Type B pancreatic cell (in vitro differentiated cells): ENCODE measurements around the gene DBX1. TPM values are rescaled to one million over a fixed set of nuclear protein-coding genes. Genes with fewer than 3 reads are reported as not detected.

Experiments used
- DNase-seq: peaks from one replicate; pipeline ENCODE4 v3.0.0; 2021; ENCODE audit warnings: mixed read lengths; ENCODE audit not compliant: unreplicated experiment; ENCODE audit errors: extremely low spot score
- H3K27ac Mint-ChIP-seq: 2 replicates; pipeline ENCODE4 v1.8.0; 2021; ENCODE audit warnings: mild to moderate bottlenecking, mixed read lengths
- H3K27me3 Mint-ChIP-seq: 2 replicates; pipeline ENCODE4 v1.8.0; 2021; ENCODE audit warnings: mixed read lengths
- H3K36me3 Mint-ChIP-seq: 2 replicates; pipeline ENCODE4 v1.8.0; 2021; ENCODE audit warnings: mixed read lengths
- H3K4me1 Mint-ChIP-seq: one replicate; pipeline ENCODE4 v1.8.0; 2021; ENCODE audit warnings: mixed read lengths; ENCODE audit not compliant: unreplicated experiment
- H3K4me3 Mint-ChIP-seq: 2 replicates; pipeline ENCODE4 v1.8.0; 2021; ENCODE audit warnings: mild to moderate bottlenecking, mixed read lengths
- H3K9me3 Mint-ChIP-seq: 2 replicates; pipeline ENCODE4 v1.8.0; 2021; ENCODE audit warnings: mixed read lengths
- total RNA-seq: library from RNA; stranded (reverse); gene quantifications from 2 replicates; pipeline ENCODE4 v1.2.1, GENCODE V29; 2021; ENCODE audit warnings: low replicate concordance
- TF ChIP-seq, protein P1 (sequence below): fragments of 200-600 bp; sonication (generic); conservative IDR thresholded peaks from 2 replicates; pipeline ENCODE4 v1.5.0; 2021; ENCODE audit warnings: antibody characterized with exemption, mild to moderate bottlenecking

Gene DBX1
- total RNA-seq, 1 donor from 2014 or later = 0.36 TPM

DNA sequence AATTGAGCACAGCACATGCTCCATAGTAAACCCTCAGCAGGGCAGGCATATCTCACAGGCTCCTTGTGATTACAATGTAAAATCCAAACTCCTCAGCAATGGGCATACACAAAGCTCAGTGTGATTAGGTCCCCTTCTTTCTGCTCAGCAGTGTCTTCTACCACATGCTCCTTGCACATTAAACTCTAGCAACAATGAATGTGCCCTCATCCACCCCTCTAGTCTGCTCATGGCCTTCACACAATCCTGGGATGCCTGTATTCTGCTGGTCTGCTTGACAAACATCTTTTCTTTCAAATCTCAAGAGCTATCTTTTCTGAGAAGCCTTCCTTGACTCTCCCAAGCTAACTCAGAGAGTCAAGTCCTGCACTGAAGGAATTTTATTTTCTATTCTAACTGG lies 32.4 kb upstream of the DBX1 start:
- H3K36me3 Mint-ChIP-seq = no peaks in the 10 kb centered on the region
- peaks cover 37% of the 10 kb centered on the region for H3K27me3 Mint-ChIP-seq
- peaks cover 8% of the 10 kb centered on the region for H3K4me1 Mint-ChIP-seq

DNA sequence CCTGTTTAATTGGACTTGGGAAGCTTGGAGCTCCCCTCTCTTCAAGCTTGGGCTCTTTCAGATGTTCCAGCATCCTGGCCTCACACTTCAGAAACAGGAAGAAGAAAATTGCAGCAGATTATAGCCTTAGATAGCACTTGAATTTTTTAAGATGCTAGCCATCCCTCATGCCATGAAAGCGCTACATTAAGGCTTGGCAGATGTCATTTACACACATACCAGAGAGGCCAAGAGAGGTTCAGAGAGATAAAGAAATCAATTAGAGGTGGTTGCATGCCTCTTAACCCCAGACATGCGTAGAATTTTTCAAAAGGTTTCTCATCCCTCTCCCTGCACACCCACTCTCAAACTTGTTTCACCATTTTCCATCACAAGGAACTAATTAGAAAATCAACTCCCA lies 31.9 kb upstream of the DBX1 start:
- DNase-seq = no peak
- no peaks in the 10 kb centered on the region for H3K36me3 Mint-ChIP-seq
- peaks cover 35% of the 10 kb centered on the region for H3K27me3 Mint-ChIP-seq
- no peak overlapping the region for H3K27ac Mint-ChIP-seq
- H3K4me3 Mint-ChIP-seq = no peak overlapping the region
- no peaks in the 10 kb centered on the region for H3K9me3 Mint-ChIP-seq
- peaks cover 8% of the 10 kb centered on the region for H3K4me1 Mint-ChIP-seq
- TF ChIP-seq, protein P1, sequence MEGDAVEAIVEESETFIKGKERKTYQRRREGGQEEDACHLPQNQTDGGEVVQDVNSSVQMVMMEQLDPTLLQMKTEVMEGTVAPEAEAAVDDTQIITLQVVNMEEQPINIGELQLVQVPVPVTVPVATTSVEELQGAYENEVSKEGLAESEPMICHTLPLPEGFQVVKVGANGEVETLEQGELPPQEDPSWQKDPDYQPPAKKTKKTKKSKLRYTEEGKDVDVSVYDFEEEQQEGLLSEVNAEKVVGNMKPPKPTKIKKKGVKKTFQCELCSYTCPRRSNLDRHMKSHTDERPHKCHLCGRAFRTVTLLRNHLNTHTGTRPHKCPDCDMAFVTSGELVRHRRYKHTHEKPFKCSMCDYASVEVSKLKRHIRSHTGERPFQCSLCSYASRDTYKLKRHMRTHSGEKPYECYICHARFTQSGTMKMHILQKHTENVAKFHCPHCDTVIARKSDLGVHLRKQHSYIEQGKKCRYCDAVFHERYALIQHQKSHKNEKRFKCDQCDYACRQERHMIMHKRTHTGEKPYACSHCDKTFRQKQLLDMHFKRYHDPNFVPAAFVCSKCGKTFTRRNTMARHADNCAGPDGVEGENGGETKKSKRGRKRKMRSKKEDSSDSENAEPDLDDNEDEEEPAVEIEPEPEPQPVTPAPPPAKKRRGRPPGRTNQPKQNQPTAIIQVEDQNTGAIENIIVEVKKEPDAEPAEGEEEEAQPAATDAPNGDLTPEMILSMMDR = no peak

More for the DNA sequence above, 32.4 kb upstream of the DBX1 start:
- no peak overlapping the region for H3K27ac Mint-ChIP-seq
- H3K4me3 Mint-ChIP-seq = no peak overlapping the region
- TF ChIP-seq, protein P1 = no peak
- no peak for DNase-seq
- H3K9me3 Mint-ChIP-seq = no peaks in the 10 kb centered on the region

DNA sequence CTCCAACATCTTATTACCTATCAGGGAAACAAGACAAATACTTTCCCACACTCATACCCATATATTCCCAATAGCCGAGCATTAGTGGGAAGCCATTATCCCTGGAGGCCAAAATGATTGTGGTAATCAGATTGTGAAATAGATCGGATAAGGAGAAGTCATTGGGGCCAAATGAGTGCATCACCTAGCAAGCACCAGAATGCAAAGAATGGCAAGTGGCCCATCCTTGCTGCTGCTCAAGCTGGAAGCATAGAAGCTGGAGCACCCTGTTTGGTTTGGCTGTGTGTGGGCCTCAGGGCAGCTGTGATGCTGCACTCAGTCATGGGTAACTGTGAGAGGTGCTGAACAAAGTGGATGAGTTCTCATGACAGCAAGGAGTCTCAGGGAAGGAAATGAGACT lies 18.7 kb upstream of the DBX1 start:
- no peak overlapping the region for H3K27ac Mint-ChIP-seq
- no peak overlapping the region for H3K4me3 Mint-ChIP-seq
- no peak for DNase-seq
- no peaks in the 10 kb centered on the region for H3K9me3 Mint-ChIP-seq
- no peaks in the 10 kb centered on the region for H3K36me3 Mint-ChIP-seq
- H3K27me3 Mint-ChIP-seq = peaks cover 67% of the 10 kb centered on the region
- TF ChIP-seq, protein P1 = no peak
- no peaks in the 10 kb centered on the region for H3K4me1 Mint-ChIP-seq

DNA sequence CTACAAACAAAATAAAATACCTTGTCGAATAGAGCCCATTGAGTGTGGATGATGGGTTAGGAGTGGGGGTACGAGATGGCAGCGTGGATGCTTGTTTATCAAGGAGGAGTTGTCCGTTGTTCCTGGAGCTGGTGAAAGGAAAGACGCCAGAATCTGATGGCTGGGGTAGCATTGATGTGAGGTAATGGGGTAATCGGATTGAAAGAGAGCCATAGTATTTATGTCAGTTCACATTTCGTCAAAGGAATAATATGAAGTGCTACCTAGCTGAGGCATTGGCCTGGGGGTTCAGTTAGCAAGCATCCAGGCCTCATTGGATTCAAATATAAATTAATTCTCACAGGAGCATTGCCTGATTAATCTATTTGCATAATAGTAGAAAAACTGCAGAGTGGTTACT lies 16.9 kb upstream of the DBX1 start:
- H3K9me3 Mint-ChIP-seq = no peaks in the 10 kb centered on the region
- H3K27me3 Mint-ChIP-seq = peaks cover 77% of the 10 kb centered on the region
- TF ChIP-seq, protein P1 = no peak
- no peak overlapping the region for H3K4me3 Mint-ChIP-seq
- no peak for DNase-seq
- H3K27ac Mint-ChIP-seq = no peak overlapping the region
- H3K4me1 Mint-ChIP-seq = no peaks in the 10 kb centered on the region
- no peaks in the 10 kb centered on the region for H3K36me3 Mint-ChIP-seq

DNA sequence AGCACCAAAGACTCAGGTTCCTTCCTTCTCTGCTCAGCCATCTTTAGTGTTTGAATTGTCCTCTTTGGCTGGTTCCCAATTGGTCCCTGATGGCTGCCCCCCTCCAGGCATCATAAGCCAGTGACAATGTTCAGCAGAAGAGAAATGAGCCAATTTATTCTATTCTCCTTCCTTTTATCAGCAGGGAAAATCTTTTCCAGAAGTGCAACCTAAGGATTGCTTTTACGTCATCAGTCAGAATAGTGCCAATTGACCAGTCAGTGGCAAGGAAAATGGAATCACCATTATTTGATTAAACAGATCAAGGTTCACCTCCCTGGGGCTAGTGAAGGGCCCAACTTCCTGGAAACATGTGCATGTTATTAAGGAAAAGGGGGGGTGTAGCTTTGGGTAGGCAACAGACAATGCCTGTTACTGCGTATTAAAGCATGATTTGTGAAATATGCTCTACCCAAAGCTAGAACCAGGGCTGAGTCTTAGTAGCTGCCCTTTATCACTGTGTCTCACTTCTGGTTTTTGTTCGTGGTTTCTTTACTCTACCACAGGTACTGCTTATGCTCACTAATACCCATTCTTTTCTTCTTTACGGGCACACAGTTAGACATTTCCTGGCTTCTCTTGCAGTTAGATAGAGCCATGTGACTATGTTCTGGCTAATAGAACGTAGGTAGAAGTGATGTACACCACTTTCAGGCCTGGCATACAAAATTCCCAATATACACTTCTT lies 12.6 kb upstream of the DBX1 start:
- Mint-ChIP-seq H3K4me1 (no peaks in the 10 kb centered on the region), H3K9me3 (no peaks in the 10 kb centered on the region), H3K36me3 (no peaks in the 10 kb centered on the region), H3K4me3 (no peak overlapping the region), H3K27ac (no peak overlapping the region), H3K27me3 (peaks cover 82% of the 10 kb centered on the region)
- TF ChIP-seq, protein P1 = no peak
- no peak for DNase-seq
